GM18520 (cell line): ENCODE measurements around the gene C1QA.

Source experiments
- ATAC-seq: cut with Tn5 transposase; IDR thresholded peaks from one replicate; pipeline ENCODE4 v1.9.1; 2021; ENCODE audit not compliant: unreplicated experiment

Gene C1QA

GRCh38 chr1:22612671-22613571 is 23.5 kb upstream of the C1QA start:
- ATAC-seq = no peak

DNA sequence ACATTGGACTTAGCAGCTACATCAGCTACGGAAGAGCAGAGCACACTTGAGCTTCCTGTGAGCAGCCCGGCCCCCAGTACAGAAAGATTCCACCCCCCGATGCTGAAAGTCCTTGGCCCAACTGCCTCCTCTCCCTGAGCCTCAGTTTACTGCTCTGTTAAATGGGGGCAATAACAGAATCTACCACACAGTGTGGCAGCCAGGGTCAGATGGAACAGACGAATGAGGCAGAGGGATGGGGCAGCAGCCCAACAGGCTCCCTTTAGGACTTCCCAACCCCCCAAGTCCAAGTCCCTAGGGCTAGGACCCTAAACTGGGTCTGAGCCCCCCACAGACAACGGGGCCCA is 22.9 kb upstream of the C1QA start:
- no peak for ATAC-seq

- no peak for ATAC-seq
Observed at GRCh38 chr1:22613951-22614350, 22.5 kb upstream of the C1QA start.

DNA sequence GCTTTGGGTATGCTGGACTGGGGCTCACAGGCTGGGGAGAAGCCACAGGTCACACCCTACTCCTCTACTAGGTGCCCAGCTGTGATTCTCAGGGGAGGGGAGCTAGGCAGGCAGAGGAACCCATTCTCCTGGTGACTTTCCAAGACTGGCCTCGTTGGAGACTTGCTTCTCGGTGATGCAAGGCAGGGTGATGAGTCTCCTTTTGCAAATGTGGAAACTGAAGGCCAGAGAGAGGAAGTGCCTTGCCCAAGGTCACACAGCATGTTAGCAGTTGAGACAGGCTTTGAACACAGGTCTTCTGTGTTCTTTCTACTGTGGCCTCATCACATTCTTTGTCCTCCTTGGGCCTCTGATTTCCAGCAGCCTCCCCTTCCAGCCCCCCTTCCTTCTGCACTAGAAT is 20.5 kb upstream of the C1QA start:
- ATAC-seq = no peak

DNA sequence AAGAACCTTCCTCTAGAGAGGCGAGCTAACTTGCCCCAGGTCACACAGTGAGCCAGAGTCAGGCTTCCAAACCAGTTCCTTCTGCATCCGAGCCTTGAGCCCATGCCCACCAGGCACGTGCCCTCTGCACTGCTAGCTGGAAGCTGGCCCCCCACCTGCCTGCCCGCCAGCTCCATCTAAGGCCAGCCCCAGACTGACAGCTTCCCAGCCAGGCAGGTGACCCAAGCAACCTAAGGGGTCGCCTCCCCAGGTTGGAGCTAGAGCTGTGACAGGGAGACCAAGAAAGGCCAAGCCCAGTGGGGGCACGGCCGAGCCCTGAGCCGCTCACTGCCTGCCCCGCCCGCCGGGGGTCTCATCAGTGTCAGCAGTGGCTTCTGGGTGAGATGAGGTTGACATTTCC is 19.9 kb upstream of the C1QA start:
- ATAC-seq = no peak

DNA sequence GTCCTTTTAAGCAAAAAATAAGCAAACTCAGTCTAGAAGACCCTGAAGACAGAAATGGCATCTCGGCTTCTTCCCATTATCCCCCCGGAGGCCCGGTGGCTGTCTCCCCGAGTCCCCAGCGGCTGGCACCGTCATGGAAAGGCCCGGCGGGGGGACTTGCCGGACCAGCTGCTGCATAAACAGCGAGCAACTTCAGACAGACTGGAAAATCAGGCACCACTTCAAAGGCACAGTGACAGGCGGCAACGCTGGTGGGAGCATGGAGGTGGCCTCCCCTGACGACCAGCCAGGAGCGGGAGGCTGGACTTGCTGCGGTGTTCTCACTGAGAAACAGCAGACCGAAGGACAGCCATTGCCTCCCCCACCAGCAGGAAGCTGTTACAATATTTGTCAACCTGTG is 18.4 kb upstream of the C1QA start:
- ATAC-seq = no peak

GRCh38 chr1:22619252-22619651 is 17.2 kb upstream of the C1QA start:
- ATAC-seq = no peak

GRCh38 chr1:22619798-22620197 is 16.6 kb upstream of the C1QA start:
- ATAC-seq = no peak

GRCh38 chr1:22621761-22622160 is 14.7 kb upstream of the C1QA start:
- no peak for ATAC-seq

- ATAC-seq = no peak
Observed at GRCh38 chr1:22625262-22625925, 11.0 kb upstream of the C1QA start.

- no peak for ATAC-seq
Observed at GRCh38 chr1:22626237-22627157, 9.9 kb upstream of the C1QA start.

DNA sequence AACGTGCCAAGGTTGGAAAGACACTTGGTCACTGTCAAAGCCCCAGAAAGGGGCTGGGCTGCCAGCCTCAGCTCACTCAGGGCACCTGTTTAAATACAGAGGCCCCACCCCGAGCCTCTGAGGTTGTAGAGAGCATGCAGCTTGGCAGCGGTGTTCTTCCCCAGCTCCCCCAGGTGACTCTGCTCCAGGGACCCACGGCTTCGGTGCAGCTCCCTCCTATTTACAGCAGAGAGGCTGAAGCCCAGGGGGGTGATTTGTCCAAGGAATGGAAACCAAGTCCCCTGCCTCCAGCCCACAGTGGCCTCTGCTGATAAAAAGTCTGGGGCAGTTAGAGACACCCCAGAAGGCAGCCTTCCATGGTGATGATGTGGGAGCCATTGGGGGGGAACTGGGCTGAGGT is 9.1 kb upstream of the C1QA start:
- ATAC-seq = no peak

DNA sequence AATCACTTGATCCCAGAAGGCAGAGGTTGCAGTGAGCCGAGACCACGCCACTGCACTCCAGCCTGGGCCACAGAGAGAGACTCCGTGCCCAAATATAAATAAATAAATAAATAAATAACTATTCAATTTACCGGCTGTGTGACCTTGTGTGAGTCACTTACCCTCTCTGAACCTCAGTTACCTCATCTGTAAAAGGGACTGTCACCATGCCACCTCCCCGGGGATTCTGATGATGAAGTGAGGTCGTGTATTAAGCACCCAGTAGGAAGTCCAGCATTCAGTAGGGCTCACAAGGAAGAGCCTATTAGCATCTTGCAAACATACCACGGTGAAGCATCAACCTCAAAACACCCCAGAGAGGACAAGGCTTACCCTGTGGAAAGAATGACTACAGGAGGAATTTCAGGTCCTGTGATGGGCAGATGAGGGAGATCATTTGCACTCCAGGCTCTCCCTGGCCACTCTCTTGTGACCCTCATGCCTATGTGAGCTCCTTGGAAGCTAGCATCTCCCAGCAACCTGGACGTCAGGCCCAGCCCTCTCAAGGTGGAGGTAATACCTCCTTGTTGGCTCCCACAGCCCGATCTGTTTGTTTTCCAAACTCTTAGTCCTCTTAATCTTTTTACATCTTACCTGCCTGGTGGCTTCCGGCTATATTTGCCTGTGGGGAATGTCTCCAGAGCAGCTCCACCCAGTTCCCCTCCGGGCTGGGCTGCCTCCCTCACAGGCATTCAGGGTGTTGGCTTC is 7.6 kb upstream of the C1QA start:
- ATAC-seq = no peak

- ATAC-seq = no peak
Observed at GRCh38 chr1:22629886-22630285, 6.5 kb upstream of the C1QA start.

GRCh38 chr1:22633697-22634463 is 2.5 kb upstream of the C1QA start:
- ATAC-seq = no peak

- no peak for ATAC-seq
Observed at GRCh38 chr1:22635436-22635835, 992 bp upstream of the C1QA start.

GRCh38 chr1:22636927-22637326 is 499 bp downstream of the C1QA start:
- no peak for ATAC-seq

- no peak for ATAC-seq
Observed at GRCh38 chr1:22637907-22638445, 1.5 kb downstream of the C1QA start.

DNA sequence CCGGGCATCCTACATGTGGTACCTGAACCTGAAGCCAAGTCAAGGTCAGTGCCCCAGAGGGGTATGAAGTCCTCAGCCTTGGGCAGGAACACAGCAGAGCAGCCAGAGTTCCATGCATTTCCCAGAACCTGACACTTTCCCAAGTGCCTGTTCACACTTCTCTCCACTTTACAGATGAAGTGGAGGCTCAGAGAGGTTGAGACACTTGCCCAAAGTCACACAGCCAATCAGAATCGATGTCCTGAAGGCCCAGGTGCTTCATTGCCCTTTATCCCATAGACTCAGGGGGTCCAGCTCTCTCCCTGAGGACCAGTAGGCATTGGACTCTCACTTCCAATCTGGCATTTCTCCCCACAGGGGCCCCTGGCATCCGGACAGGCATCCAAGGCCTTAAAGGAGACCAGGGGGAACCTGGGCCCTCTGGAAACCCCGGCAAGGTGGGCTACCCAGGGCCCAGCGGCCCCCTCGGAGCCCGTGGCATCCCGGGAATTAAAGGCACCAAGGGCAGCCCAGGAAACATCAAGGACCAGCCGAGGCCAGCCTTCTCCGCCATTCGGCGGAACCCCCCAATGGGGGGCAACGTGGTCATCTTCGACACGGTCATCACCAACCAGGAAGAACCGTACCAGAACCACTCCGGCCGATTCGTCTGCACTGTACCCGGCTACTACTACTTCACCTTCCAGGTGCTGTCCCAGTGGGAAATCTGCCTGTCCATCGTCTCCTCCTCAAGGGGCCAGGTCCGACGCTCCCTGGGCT is 2.2 kb downstream of the C1QA start:
- no peak for ATAC-seq
